ENCODE results near the gene KRT7. TPM values are rescaled to one million over a fixed set of nuclear protein-coding genes. Genes with fewer than 3 reads are reported as not detected.

KRT7 gene
- polyA plus RNA-seq, 1 of the 3 experiments (the other 2 are of a cell fraction): 5.4 TPM

GRCh38 chr12:52230364-52231281 is 2.4 kb upstream of the KRT7 start (continued):
- TF ChIP-seq FOSL2 (IDR thresholded peaks at IDR 0.05; ENCODE audit: borderline replicate concordance, low read depth): peak; percentile 97
- TF ChIP-seq, protein P1, sequence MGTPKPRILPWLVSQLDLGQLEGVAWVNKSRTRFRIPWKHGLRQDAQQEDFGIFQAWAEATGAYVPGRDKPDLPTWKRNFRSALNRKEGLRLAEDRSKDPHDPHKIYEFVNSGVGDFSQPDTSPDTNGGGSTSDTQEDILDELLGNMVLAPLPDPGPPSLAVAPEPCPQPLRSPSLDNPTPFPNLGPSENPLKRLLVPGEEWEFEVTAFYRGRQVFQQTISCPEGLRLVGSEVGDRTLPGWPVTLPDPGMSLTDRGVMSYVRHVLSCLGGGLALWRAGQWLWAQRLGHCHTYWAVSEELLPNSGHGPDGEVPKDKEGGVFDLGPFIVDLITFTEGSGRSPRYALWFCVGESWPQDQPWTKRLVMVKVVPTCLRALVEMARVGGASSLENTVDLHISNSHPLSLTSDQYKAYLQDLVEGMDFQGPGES (IDR thresholded peaks at IDR 0.05; ENCODE audit: low read depth, low read length): no peak
- TF ChIP-seq TCF12 (IDR thresholded peaks at IDR 0.05): peak; percentile 78
- TF ChIP-seq ZBTB33 (IDR thresholded peaks at IDR 0.05; ENCODE audit: borderline replicate concordance, low read depth): no peak
- no peak for TF ChIP-seq GABPA (IDR thresholded peaks at IDR 0.05; ENCODE audit: low read depth)
- TF ChIP-seq, protein P2, sequence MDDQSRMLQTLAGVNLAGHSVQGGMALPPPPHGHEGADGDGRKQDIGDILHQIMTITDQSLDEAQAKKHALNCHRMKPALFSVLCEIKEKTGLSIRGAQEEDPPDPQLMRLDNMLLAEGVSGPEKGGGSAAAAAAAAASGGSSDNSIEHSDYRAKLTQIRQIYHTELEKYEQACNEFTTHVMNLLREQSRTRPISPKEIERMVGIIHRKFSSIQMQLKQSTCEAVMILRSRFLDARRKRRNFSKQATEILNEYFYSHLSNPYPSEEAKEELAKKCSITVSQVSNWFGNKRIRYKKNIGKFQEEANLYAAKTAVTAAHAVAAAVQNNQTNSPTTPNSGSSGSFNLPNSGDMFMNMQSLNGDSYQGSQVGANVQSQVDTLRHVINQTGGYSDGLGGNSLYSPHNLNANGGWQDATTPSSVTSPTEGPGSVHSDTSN (IDR thresholded peaks at IDR 0.05): peak; percentile 68
- TF ChIP-seq JUND (IDR thresholded peaks at IDR 0.05): peak; percentile 91

DNA sequence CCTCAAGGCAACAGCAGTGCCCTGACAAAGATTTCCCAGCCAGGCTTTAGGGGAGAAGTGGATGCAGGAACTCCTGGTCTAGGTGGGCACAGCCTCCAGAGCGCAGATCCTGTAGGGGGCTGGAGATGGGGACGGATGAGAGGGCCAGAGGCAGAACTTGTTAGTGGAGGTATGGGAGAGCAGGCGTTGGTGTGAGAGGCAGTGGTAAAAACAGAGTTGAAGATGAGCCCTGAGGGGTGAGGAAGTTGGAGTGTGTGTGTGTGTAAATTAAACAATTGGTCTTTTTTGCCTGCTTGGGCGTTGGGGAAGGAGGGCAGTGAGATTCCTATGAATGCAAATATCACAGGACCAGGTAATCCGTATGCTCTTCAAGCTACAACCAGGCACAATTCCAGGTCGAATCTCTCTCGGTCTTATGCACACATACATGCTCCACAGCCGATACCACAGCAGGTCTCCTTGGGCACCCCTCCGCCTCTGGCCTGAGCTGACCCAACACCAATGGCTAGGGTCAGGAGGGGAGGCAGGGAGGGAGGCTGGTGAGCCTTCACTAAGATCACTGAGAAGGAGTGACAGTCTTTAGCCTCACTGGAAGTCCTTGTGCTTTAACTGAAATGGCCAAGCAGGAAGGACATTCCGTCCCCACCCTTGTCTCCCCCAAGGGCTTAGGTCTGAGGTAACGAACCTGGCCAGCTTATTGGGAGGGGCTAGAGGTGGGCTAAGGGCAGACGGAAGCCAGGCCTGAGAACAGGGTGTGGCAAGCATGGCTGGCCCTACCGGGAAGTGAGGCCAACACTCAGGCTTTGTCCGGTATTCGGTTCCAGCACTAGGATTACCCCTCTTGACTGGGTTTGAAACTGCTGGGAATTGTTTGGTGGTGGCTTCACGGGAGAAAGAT is 1.5 kb upstream of the KRT7 start:
- H3K9me3 ChIP-seq: no peaks in the 10 kb centered on the region
- peak; percentile 21 for DNase-seq
- H3K4me1 ChIP-seq (ENCODE audit: control insufficient read depth in 1 of 2, insufficient read depth in 2 of 2, low read depth in 1 of 2, low read length in 1 of 2): peaks cover 0 to 19% of the 10 kb centered on the region in 2 experiments; a peak in 3 of 4 replicates
- H3K4me3 ChIP-seq (ENCODE audit: low read depth in 2 of 2, low read length in 1 of 2): no peak overlapping the region
- H4K20me1 ChIP-seq (ENCODE audit: insufficient read depth): no peaks in the 10 kb centered on the region
- CTCF ChIA-PET: interaction anchor here (1.6 to 2.3 kb wide), 3 partner anchors 9 to 96 kb away, joined by 5 to 9 read pairs (median 7); no protein-coding TSS in a partner anchor
- no peaks in the 10 kb centered on the region for H3K36me3 ChIP-seq (replicated peaks in 1 of 2; ENCODE audit: control insufficient read depth in 1 of 2, insufficient read depth in 2 of 2, low read length in 1 of 2)
- no peaks in the 10 kb centered on the region for H3K79me2 ChIP-seq (ENCODE audit: insufficient read depth)
- H3K9me2 ChIP-seq: no peaks in the 10 kb centered on the region
- POLR2A ChIA-PET: no interaction called here
- H3F3A ChIP-seq (replicated peaks; ENCODE audit: insufficient read depth): peaks cover 27% of the 10 kb centered on the region
- no peaks in the 10 kb centered on the region for H3K27me3 ChIP-seq (ENCODE audit: insufficient read depth)
- 78% methylated on average over 15 of the region's 16 CpGs for WGBS (ENCODE audit: low lambda C conversion rate)
- H2AFZ ChIP-seq (ENCODE audit: low read depth): no peak overlapping the region
- H3K27ac ChIP-seq (ENCODE audit: low read depth in 2 of 2, low read length in 1 of 2): peak overlapping the region; percentile 11 to 97; a peak in 3 of 4 replicates
- peak overlapping the region; percentile 76; the same call in 1 of the 2 replicates for H3K4me2 ChIP-seq
- H3K9ac ChIP-seq: peak overlapping the region; percentile 86
- TF ChIP-seq RXRA (IDR thresholded peaks at IDR 0.05; ENCODE audit: borderline replicate concordance, low read depth): no peak
- TF ChIP-seq RAD21 (IDR thresholded peaks at IDR 0.05; ENCODE audit: low read length): no peak
- no peak for TF ChIP-seq NFIC (IDR thresholded peaks at IDR 0.05; ENCODE audit: borderline replicate concordance)
- no peak for TF ChIP-seq POLR2AphosphoS5 (IDR thresholded peaks at IDR 0.05; ENCODE audit: low read depth, low read length)
- TF ChIP-seq ELF1 (IDR thresholded peaks at IDR 0.05): no peak
- no peak for TF ChIP-seq JUND (IDR thresholded peaks at IDR 0.05)
- no peak for TF ChIP-seq USF2 (IDR thresholded peaks at IDR 0.05; ENCODE audit: borderline replicate concordance, low read depth, low read length)
- no peak for TF ChIP-seq RCOR1 (IDR thresholded peaks at IDR 0.05; ENCODE audit: low read length)
- TF ChIP-seq CHD2 (IDR thresholded peaks at IDR 0.05; ENCODE audit: low read length, partially characterized antibody): no peak
- no peak for TF ChIP-seq RFX5 (IDR thresholded peaks at IDR 0.05; ENCODE audit: low read length)
- no peak for TF ChIP-seq GATA2 (CRISPR knock-in tag; IDR thresholded peaks at IDR 0.05)
- TF ChIP-seq FOXJ3 (CRISPR knock-in tag; IDR thresholded peaks at IDR 0.05): no peak
- TF ChIP-seq FOSL2 (IDR thresholded peaks at IDR 0.05; ENCODE audit: borderline replicate concordance, low read depth): no peak
- TF ChIP-seq, protein P1 (IDR thresholded peaks at IDR 0.05; ENCODE audit: low read depth, low read length): no peak

All from SK-N-SH (cell line).